CD14-positive monocyte (primary cell): ENCODE results near the gene PPM1D. TPM values are rescaled to one million over a fixed set of nuclear protein-coding genes. Genes with fewer than 3 reads are reported as not detected.

Experiments used
- DNase-seq, 3 donors: peaks; one replicate each; pipeline ENCODE4 v3.0.0-alpha.2; 2011 to 2022
- H2AFZ ChIP-seq: 2 replicates; pipeline ENCODE4 v1.6.0; 2012; ENCODE audit warnings: mild to moderate bottlenecking, low read depth, low read length, inconsistent platforms; ENCODE audit not compliant: insufficient read depth, poor library complexity, severe bottlenecking
- H3K27ac ChIP-seq, 2 donors: 1 replicate in 1 of 2; 2 replicates in 1 of 2; pipeline ENCODE4 v1.5.1; 2012 to 2013; ENCODE audit warnings: low read length in 2 of 2, control low read depth in 1 of 2, inconsistent platforms in 1 of 2, low read depth in 1 of 2, mild to moderate bottlenecking in 1 of 2
- H3K27me3 ChIP-seq, 2 donors: one replicate each; pipeline versions ENCODE4 v1.6.0 to v1.6.1; 2011 to 2013; ENCODE audit warnings: low read length in 2 of 2; ENCODE audit not compliant: control insufficient read depth in 2 of 2, insufficient read depth in 2 of 2
- H3K36me3 ChIP-seq, 2 donors: replicated peaks in 1 of 2; 1 replicate in 1 of 2; 2 replicates in 1 of 2; pipeline versions ENCODE4 v1.5.1 to v1.6.1; 2012 to 2013; ENCODE audit warnings: low read length in 2 of 2, control low read depth in 1 of 2, inconsistent platforms in 1 of 2, mild to moderate bottlenecking in 1 of 2; ENCODE audit not compliant: insufficient read depth in 2 of 2, control insufficient read depth in 1 of 2
- H3K4me1 ChIP-seq, 2 donors: 1 replicate in 1 of 2; 2 replicates in 1 of 2; pipeline versions ENCODE4 v1.5.1 to v1.6.1; 2012 to 2013; ENCODE audit warnings: low read length in 2 of 2, control low read depth in 1 of 2, inconsistent platforms in 1 of 2, mild to moderate bottlenecking in 1 of 2, moderate library complexity in 1 of 2; ENCODE audit not compliant: insufficient read depth in 2 of 2, control insufficient read depth in 1 of 2
- H3K4me2 ChIP-seq: replicated peaks from 2 replicates; pipeline ENCODE3; 2012; ENCODE audit warnings: low read length, moderate library complexity, mild to moderate bottlenecking; ENCODE audit not compliant: poor library complexity, severe bottlenecking; ENCODE audit errors: extremely low read depth
- H3K4me3 ChIP-seq, 3 experiments: fragments of 200-600 bp in 1 of 3; sonication (generic) in 1 of 3; replicated peaks in 1 of 3; 1 replicate in 2 of 3; 2 replicates in 1 of 3; pipeline ENCODE4 v1.5.1; 2011 to 2013; ENCODE audit warnings: low read length in 3 of 3, mild to moderate bottlenecking in 3 of 3, control low read depth in 2 of 3, low read depth in 2 of 3, inconsistent platforms in 1 of 3, moderate library complexity in 1 of 3
- H3K79me2 ChIP-seq: 2 replicates; pipeline ENCODE4 v1.6.0; 2012; ENCODE audit warnings: mild to moderate bottlenecking, control low read depth, inconsistent platforms, low read length, moderate library complexity; ENCODE audit not compliant: insufficient read depth
- H3K9ac ChIP-seq: 2 replicates; pipeline ENCODE4 v1.6.0; 2017; ENCODE audit warnings: low read length, mild to moderate bottlenecking; ENCODE audit not compliant: insufficient read depth, poor library complexity, severe bottlenecking
- H3K9me3 ChIP-seq, 2 donors: replicated peaks in 1 of 2; 1 replicate in 1 of 2; 2 replicates in 1 of 2; pipeline versions ENCODE4 v1.5.1 to v1.6.1; 2012 to 2013; ENCODE audit warnings: low read length in 2 of 2, control low read depth in 1 of 2; ENCODE audit not compliant: control insufficient read depth in 1 of 2, insufficient read depth in 1 of 2
- H4K20me1 ChIP-seq: 2 replicates; pipeline ENCODE4 v1.6.0; 2012; ENCODE audit warnings: mild to moderate bottlenecking, low read length, control low read depth, moderate library complexity; ENCODE audit not compliant: insufficient read depth
- H3K27ac Mint-ChIP-seq, 7 donors: one replicate each; pipeline ENCODE4 v1.8.0; 2020; ENCODE audit warnings: mild to moderate bottlenecking in 7 of 7, mixed read lengths in 7 of 7, moderate library complexity in 6 of 7, inconsistent platforms in 2 of 7
- H3K27me3 Mint-ChIP-seq, 3 donors: one replicate each; pipeline ENCODE4 v1.8.0; 2021 to 2022; ENCODE audit warnings: low read depth in 3 of 3, mild to moderate bottlenecking in 3 of 3, mixed read lengths in 3 of 3, moderate library complexity in 3 of 3, inconsistent platforms in 1 of 3
- H3K36me3 Mint-ChIP-seq, 2 donors: one replicate each; pipeline ENCODE4 v1.8.0; 2020; ENCODE audit warnings: mixed read lengths in 2 of 2, inconsistent platforms in 1 of 2, mild to moderate bottlenecking in 1 of 2
- H3K4me1 Mint-ChIP-seq: one replicate; pipeline ENCODE4 v1.8.0; 2020; ENCODE audit warnings: mild to moderate bottlenecking, mixed read lengths
- H3K4me3 Mint-ChIP-seq, 2 donors: one replicate each; pipeline ENCODE4 v1.8.0; 2020; ENCODE audit warnings: mild to moderate bottlenecking in 2 of 2, mixed read lengths in 2 of 2, moderate library complexity in 1 of 2
- H3K9me3 Mint-ChIP-seq, 7 donors: one replicate each; pipeline ENCODE4 v1.8.0; 2020 to 2022; ENCODE audit warnings: mixed read lengths in 7 of 7, mild to moderate bottlenecking in 6 of 7, moderate library complexity in 6 of 7, inconsistent platforms in 2 of 7
- CTCF ChIP-seq: fragments of 200-600 bp; IDR thresholded peaks from one replicate; pipeline ENCODE4 v1.8.0; 2022; ENCODE audit warnings: antibody characterized with exemption, mild to moderate bottlenecking
- WGBS: methylation state at CpG from one replicate; pipeline ENCODE4 v1.1.5; 2013; ENCODE audit warnings: missing lambda C conversion rate; ENCODE audit not compliant: insufficient coverage; 5-methylcytosine and 5-hydroxymethylcytosine counted together
- intact Hi-C, 2 donors: fragments of 100-400 bp; cut with micrococcal nuclease; formaldehyde crosslinking; loops; one replicate each; pipeline versions ENCODE4 v1.15.0 to v1.15.1; 2023
- polyA plus RNA-seq, 3 donors: library from polyadenylated mRNA; depleted of rRNA in 1 of 3; unstranded in 2 of 3; stranded (reverse) in 1 of 3; fragments of 300-500 nt in 2 of 3; fragments of >200 nt in 1 of 3; fragmentation: Illumina TruSeq in 2 of 3; gene quantifications; 1 replicate in 2 of 3; 2 replicates in 1 of 3; pipeline ENCODE4 v1.2.3, GENCODE V29; 2012 to 2021

The PPM1D gene
- polyA plus RNA-seq, 3 donors = 4.7 to 7.3 (median 7.2) TPM

- no peak overlapping the region for H3K4me2 ChIP-seq
- peaks cover 25 to 26% of the 10 kb centered on the region in 2 donors for H3K4me1 ChIP-seq
- no peak overlapping the region for H3K4me3 ChIP-seq
- WGBS = 96% methylated on average over 3 of the region's 4 CpGs
- H3K27me3 Mint-ChIP-seq = peaks cover 0 to 3% (median 0%) of the 10 kb centered on the region in 3 donors
- no peak overlapping the region for H3K27ac ChIP-seq
- no peaks in the 10 kb centered on the region for H3K36me3 Mint-ChIP-seq
- H3K27ac Mint-ChIP-seq = no peak overlapping the region
- H3K9me3 Mint-ChIP-seq = peaks cover 0 to 2% (median 0%) of the 10 kb centered on the region in 7 donors
- H3K9ac ChIP-seq = no peak overlapping the region
- peaks cover 28% of the 10 kb centered on the region for H3K4me1 Mint-ChIP-seq
- H3K36me3 ChIP-seq = no peaks in the 10 kb centered on the region
- no peak overlapping the region for H3K4me3 Mint-ChIP-seq
- no peak for TF ChIP-seq CTCF
- no peak overlapping the region for H2AFZ ChIP-seq
- no peaks in the 10 kb centered on the region for H3K79me2 ChIP-seq
- intact Hi-C loops = no loop called here
- no peaks in the 10 kb centered on the region for H4K20me1 ChIP-seq
- DNase-seq = no peak
- no peaks in the 10 kb centered on the region for H3K9me3 ChIP-seq
- no peaks in the 10 kb centered on the region for H3K27me3 ChIP-seq
These were observed 20.4 kb upstream of the PPM1D start for GRCh38 chr17:60579551-60579950.

- Histone ChIP-seq H3K9ac (no peak overlapping the region), H3K4me2 (no peak overlapping the region), H3K4me1 (peaks cover 6 to 8% of the 10 kb centered on the region in 2 donors), H3K27me3 (no peaks in the 10 kb centered on the region), H3K9me3 (no peaks in the 10 kb centered on the region), H3K27ac (no peak overlapping the region), H3K79me2 (no peaks in the 10 kb centered on the region), H3K36me3 (no peaks in the 10 kb centered on the region), H3K4me3 (no peak overlapping the region), H2AFZ (no peak overlapping the region), H4K20me1 (no peaks in the 10 kb centered on the region)
- Mint-ChIP-seq H3K27me3 (peaks cover 0 to 3% (median 2%) of the 10 kb centered on the region in 3 donors), H3K4me3 (no peak overlapping the region), H3K9me3 (peaks cover 0 to 2% (median 0%) of the 10 kb centered on the region in 7 donors), H3K4me1 (peaks cover 9% of the 10 kb centered on the region), H3K36me3 (no peaks in the 10 kb centered on the region), H3K27ac (no peak overlapping the region)
- intact Hi-C loops = no loop called here
- no peak for TF ChIP-seq CTCF
- DNase-seq = no peak
These were observed 17.0 kb upstream of the PPM1D start for GRCh38 chr17:60583008-60583407.
